B cell (primary cell): ENCODE measurements around the gene PEPD. TPM values are rescaled to one million over a fixed set of nuclear protein-coding genes. Genes with fewer than 3 reads are reported as not detected.

ENCODE experiments used
- ATAC-seq: fragments of 200-7000 bp; cut with Tn5 transposase; one replicate; pipeline ENCODE4 v1.10.0; 2021; ENCODE audit warnings: low read depth, mild to moderate bottlenecking, moderate number of reproducible peaks, moderate library complexity
- CTCF ChIA-PET: fragments of 350-600 bp; sonication (Branson Sonifier 250); formaldehyde crosslinking; loops from one replicate; lab custom pipeline; 2021; ENCODE audit warnings: antibody characterized with exemption, inconsistent platforms; lab: Charles Lee
- POLR2A ChIA-PET: fragments of 350-600 bp; sonication (Branson Sonifier 250); formaldehyde crosslinking; loops from one replicate; lab custom pipeline; 2021; ENCODE audit warnings: antibody characterized with exemption; lab: Charles Lee
- DNase-seq: peaks from one replicate; pipeline ENCODE4 v3.0.0; 2013
- H2AFZ ChIP-seq: 2 replicates; pipeline ENCODE4 v1.6.1; 2012; ENCODE audit warnings: mild to moderate bottlenecking, low read depth, low read length; ENCODE audit not compliant: insufficient read depth, poor library complexity, severe bottlenecking
- H3K27ac ChIP-seq, 2 donors: 1 replicate in 1 of 2; 2 replicates in 1 of 2; pipeline ENCODE4 v1.5.1; 2012 to 2013; ENCODE audit warnings: low read length in 2 of 2, mild to moderate bottlenecking in 2 of 2, moderate library complexity in 1 of 2
- H3K27me3 ChIP-seq, 4 experiments: fragments of 200-600 bp in 1 of 4; sonication (generic) in 1 of 4; replicated peaks in 1 of 4; 1 replicate in 2 of 4; 2 replicates in 2 of 4; pipeline versions ENCODE4 v1.6.1 to v1.7.0; 2013 to 2016; ENCODE audit warnings: low read length in 3 of 4, mild to moderate bottlenecking in 2 of 4, mixed read lengths in 1 of 4, moderate library complexity in 1 of 4; ENCODE audit not compliant: insufficient read depth in 4 of 4, control insufficient read depth in 3 of 4; ENCODE audit errors: control extremely low read depth in 1 of 4
- H3K36me3 ChIP-seq, 2 experiments: replicated peaks in 1 of 2; 1 replicate in 1 of 2; 2 replicates in 1 of 2; pipeline versions ENCODE4 v1.6.1 to v1.7.1; 2013; ENCODE audit warnings: low read length in 1 of 2; ENCODE audit not compliant: insufficient read depth in 2 of 2, control insufficient read depth in 1 of 2; ENCODE audit errors: control extremely low read depth in 1 of 2, extremely low read depth in 1 of 2
- H3K4me1 ChIP-seq, 2 donors: fragments of 200-600 bp in 1 of 2; sonication (generic) in 1 of 2; 1 replicate in 1 of 2; 2 replicates in 1 of 2; pipeline versions ENCODE4 v1.5.1 to v1.6.1; 2013 to 2017; ENCODE audit warnings: low read length in 2 of 2; ENCODE audit not compliant: control insufficient read depth in 2 of 2, insufficient read depth in 2 of 2
- H3K4me2 ChIP-seq: replicated peaks from 2 replicates; pipeline ENCODE3; 2012; ENCODE audit warnings: mild to moderate bottlenecking, low read depth, low read length; ENCODE audit not compliant: poor library complexity, severe bottlenecking
- H3K4me3 ChIP-seq, 5 experiments: fragments of 200-600 bp in 1 of 5; sonication (generic) in 1 of 5; 1 replicate in 3 of 5; 2 replicates in 2 of 5; pipeline versions ENCODE4 v1.5.1 to v1.7.0; 2011 to 2016; ENCODE audit warnings: low read length in 4 of 5, mild to moderate bottlenecking in 4 of 5, low read depth in 2 of 5, control low read depth in 1 of 5, moderate library complexity in 1 of 5; ENCODE audit not compliant: insufficient read depth in 1 of 5; ENCODE audit errors: control extremely low read depth in 1 of 5, extremely low read depth in 1 of 5
- H3K79me2 ChIP-seq: fragments of 200-600 bp; sonication (generic); one replicate; pipeline ENCODE4 v1.6.0; 2016; ENCODE audit warnings: low read length; ENCODE audit not compliant: control insufficient read depth, insufficient read depth
- H3K9ac ChIP-seq: fragments of 200-600 bp; sonication (generic); 2 replicates; pipeline ENCODE4 v1.6.1; 2017; ENCODE audit warnings: mild to moderate bottlenecking, low read length, moderate library complexity
- H3K9me3 ChIP-seq, 3 donors: one replicate each; pipeline versions ENCODE4 v1.6.1 to v1.7.1; 2013; ENCODE audit warnings: low read length in 2 of 3; ENCODE audit not compliant: control insufficient read depth in 2 of 3, insufficient read depth in 1 of 3; ENCODE audit errors: control extremely low read depth in 1 of 3
- H4K20me1 ChIP-seq: 2 replicates; pipeline ENCODE4 v1.6.0; 2012; ENCODE audit warnings: mild to moderate bottlenecking, low read length; ENCODE audit not compliant: insufficient read depth, control insufficient read depth, poor library complexity, severe bottlenecking
- H3K27ac Mint-ChIP-seq: one replicate; pipeline ENCODE4 v1.8.0; 2021; ENCODE audit warnings: mixed read lengths
- H3K27me3 Mint-ChIP-seq: one replicate; pipeline ENCODE4 v1.8.0; 2021; ENCODE audit warnings: mixed read lengths
- H3K4me1 Mint-ChIP-seq: one replicate; pipeline ENCODE4 v1.8.0; 2021; ENCODE audit warnings: mixed read lengths
- H3K4me3 Mint-ChIP-seq: one replicate; pipeline ENCODE4 v1.8.0; 2021; ENCODE audit warnings: mixed read lengths
- H3K9me3 Mint-ChIP-seq: one replicate; pipeline ENCODE4 v1.8.0; 2022; ENCODE audit warnings: mixed read lengths; ENCODE audit not compliant: insufficient read depth
- CTCF ChIP-seq: fragments of 200-600 bp; IDR thresholded peaks from one replicate; pipeline ENCODE4 v1.8.0; 2022; ENCODE audit warnings: antibody characterized with exemption, mild to moderate bottlenecking
- EZH2 ChIP-seq: IDR thresholded peaks from 2 replicates; pipeline ENCODE4 v1.6.1; 2012; ENCODE audit warnings: borderline replicate concordance, low read depth, mild to moderate bottlenecking, moderate library complexity, low read length; ENCODE audit not compliant: insufficient read depth, poor library complexity, severe bottlenecking
- WGBS: methylation state at CpG from one replicate; pipeline ENCODE4 v1.1.5; 2013; ENCODE audit warnings: missing lambda C conversion rate; ENCODE audit not compliant: insufficient coverage; 5-methylcytosine and 5-hydroxymethylcytosine counted together
- intact Hi-C: fragments of 100-400 bp; cut with micrococcal nuclease; formaldehyde crosslinking; loops from one replicate; pipeline ENCODE4 v1.10.0; 2022
- polyA plus RNA-seq: library from polyadenylated mRNA; depleted of rRNA; stranded (reverse); fragments of >200 nt; gene quantifications from 2 replicates; pipeline ENCODE4 v1.2.3, GENCODE V29; 2012
- total RNA-seq, 2 donors: library from RNA; stranded (reverse); fragments of 120-200 nt in 1 of 2; gene quantifications; 1 replicate in 1 of 2; 2 replicates in 1 of 2; pipeline versions ENCODE4 v1.2.3 to v1.2.4, GENCODE V29; 2013 to 2022

Gene PEPD
- total and polyA plus RNA-seq, 2 donors (not counting 1 experiment from before 2014, with no cell fraction given): 36.4 to 42.7 TPM

DNA sequence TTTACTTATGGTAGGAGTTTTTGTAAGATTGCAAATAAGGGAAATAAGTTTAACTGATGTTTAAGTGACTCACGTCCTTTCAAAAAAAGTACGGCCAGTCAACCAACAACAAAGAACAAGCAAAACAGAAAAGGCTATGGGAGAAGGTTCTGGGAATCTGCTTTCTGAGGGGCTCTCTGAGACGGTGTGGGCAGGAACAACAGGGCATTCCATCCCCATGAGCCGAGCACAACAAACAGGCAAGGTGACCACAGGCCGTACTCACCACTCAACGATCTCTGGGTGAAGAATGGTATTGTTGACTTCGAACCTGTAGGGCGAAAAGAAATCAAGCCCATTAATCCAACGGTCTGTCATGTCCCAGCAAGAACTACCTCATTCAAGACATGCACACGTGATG is 43.8 kb downstream of the PEPD start:
- DNase-seq (no peak), ATAC-seq (no peak)
- H3K9me3 Mint-ChIP-seq: peaks cover 12% of the 10 kb centered on the region
- Histone ChIP-seq H3K79me2 (no peaks in the 10 kb centered on the region), H4K20me1 (no peaks in the 10 kb centered on the region), H3K4me1 (no peaks in the 10 kb centered on the region), H3K36me3 (peaks cover 0 to 11% of the 10 kb centered on the region in 2 experiments), H3K27ac (no peak overlapping the region), H3K9ac (no peak overlapping the region), H2AFZ (no peak overlapping the region), H3K4me3 (no peak overlapping the region), H3K27me3 (no peaks in the 10 kb centered on the region), H3K4me2 (no peak overlapping the region), H3K9me3 (no peaks in the 10 kb centered on the region)
- no peak overlapping the region for H3K4me3 Mint-ChIP-seq
- no peak for TF ChIP-seq CTCF
- TF ChIP-seq EZH2: no peak
- POLR2A ChIA-PET: no interaction called here
- no peaks in the 10 kb centered on the region for H3K27me3 Mint-ChIP-seq
- H3K27ac Mint-ChIP-seq: no peak overlapping the region
- intact Hi-C loops: no loop called here
- H3K4me1 Mint-ChIP-seq: no peaks in the 10 kb centered on the region
- CTCF ChIA-PET: no interaction called here
- WGBS: 95% methylated on average over 8 of the region's 10 CpGs

DNA sequence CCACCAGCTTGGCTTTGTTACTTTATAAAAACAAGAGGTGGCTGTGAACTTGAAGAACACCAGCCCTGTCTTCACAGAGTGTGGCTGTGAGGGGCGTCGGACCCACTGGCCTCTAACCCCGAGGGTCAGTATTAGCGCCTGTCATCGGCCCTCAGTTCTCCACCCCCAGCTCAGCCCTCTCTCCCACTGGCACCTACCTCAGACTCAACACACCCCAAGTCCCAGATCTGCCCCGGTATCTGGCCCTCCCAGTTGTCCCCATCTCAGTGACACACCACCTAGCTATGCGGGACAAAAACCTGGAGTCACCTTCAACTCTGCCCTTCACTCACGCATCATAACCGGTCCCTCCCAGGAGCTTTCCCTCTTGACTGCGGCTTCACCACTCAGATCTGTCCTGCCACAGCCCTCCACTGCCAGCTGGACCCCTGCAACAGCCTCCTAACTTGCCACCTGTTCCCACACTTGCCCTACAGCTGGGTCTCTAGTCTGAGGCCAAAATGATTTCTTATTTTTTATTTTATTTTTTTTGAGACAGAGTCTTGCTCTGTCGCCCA is 45.4 kb downstream of the PEPD start:
- Mint-ChIP-seq H3K27ac (no peak overlapping the region), H3K4me3 (no peak overlapping the region), H3K9me3 (peaks cover 12% of the 10 kb centered on the region), H3K27me3 (no peaks in the 10 kb centered on the region), H3K4me1 (no peaks in the 10 kb centered on the region)
- peaks cover 0 to 11% of the 10 kb centered on the region in 2 experiments for H3K36me3 ChIP-seq
- POLR2A ChIA-PET: no interaction called here
- H3K27me3 ChIP-seq: no peaks in the 10 kb centered on the region
- DNase-seq: no peak
- H3K4me2 ChIP-seq: no peak overlapping the region
- WGBS: 98% methylated on average over 11 of the region's 11 CpGs
- CTCF ChIA-PET: no interaction called here
- H3K9me3 ChIP-seq: no peaks in the 10 kb centered on the region
- H3K4me3 ChIP-seq: no peak overlapping the region
- no peaks in the 10 kb centered on the region for H3K79me2 ChIP-seq
- no peak overlapping the region for H2AFZ ChIP-seq
- TF ChIP-seq CTCF (no peak), EZH2 (no peak)
- no peaks in the 10 kb centered on the region for H4K20me1 ChIP-seq
- intact Hi-C loops: no loop called here
- H3K4me1 ChIP-seq: no peaks in the 10 kb centered on the region
- H3K27ac ChIP-seq: no peak overlapping the region
- ATAC-seq: no peak
- no peak overlapping the region for H3K9ac ChIP-seq
